DMS79 (cell line): Measurements from ENCODE around the gene TKTL2.
"Not testable (repeated sequence)": the region's sequence is repeated elsewhere in the genome, so short reads cannot be mapped to it uniquely, and the experiment has no call there.

Experiments used
- DNase-seq: peaks from one replicate; lab custom pipeline; 2025; lab: John Stamatoyannopoulos, UW

Gene TKTL2

GRCh38 chr4:163447481-163447880 is 26.1 kb downstream of the TKTL2 start:
- no peak for DNase-seq

- not testable (repeated sequence) for DNase-seq
These were observed 26.5 kb downstream of the TKTL2 start for GRCh38 chr4:163447023-163447422.

- DNase-seq = no peak
These were observed 33.5 kb downstream of the TKTL2 start for GRCh38 chr4:163440040-163440439.
